Left lung (tissue), 10 donors: Measurements from ENCODE around the gene FNBP1L. TPM values are rescaled to one million over a fixed set of nuclear protein-coding genes. Genes with fewer than 3 reads are reported as not detected.

ENCODE experiments used
- ATAC-seq: fragments of 200-7000 bp; cut with Tn5 transposase; one replicate; pipeline ENCODE4 v1.9.1; 2020; ENCODE audit warnings: moderate library complexity
- DNase-seq, 4 donors: peaks; one replicate each; pipeline ENCODE4 v3.0.0-alpha.2; 2013 to 2020
- H3K27ac ChIP-seq, 2 donors: fragments of 200-600 bp; sonication (generic) in 1 of 2; one replicate each; pipeline versions ENCODE4 v1.5.0 to v1.8.0; 2020 to 2021
- H3K27me3 ChIP-seq, 2 donors: fragments of 200-600 bp; sonication (generic) in 1 of 2; one replicate each; pipeline versions ENCODE4 v1.5.0 to v1.8.0; 2020 to 2021
- H3K36me3 ChIP-seq, 2 donors: fragments of 200-600 bp; sonication (generic) in 1 of 2; one replicate each; pipeline versions ENCODE4 v1.5.0 to v1.8.0; 2020 to 2021
- H3K4me1 ChIP-seq, 2 donors: fragments of 200-600 bp; one replicate each; pipeline ENCODE4 v1.8.0; 2021
- H3K4me3 ChIP-seq, 2 donors: fragments of 200-600 bp; sonication (generic) in 1 of 2; one replicate each; pipeline versions ENCODE4 v1.5.0 to v1.8.0; 2020 to 2021; ENCODE audit warnings: mild to moderate bottlenecking in 1 of 2
- H3K9me3 ChIP-seq, 2 donors: fragments of 200-600 bp; sonication (generic) in 1 of 2; one replicate each; pipeline versions ENCODE4 v1.5.0 to v1.8.0; 2020 to 2021
- intact Hi-C, 2 donors: fragments of 100-400 bp; cut with DNase I; formaldehyde crosslinking; loops; one replicate each; pipeline versions ENCODE4 v1.11.2 to v1.14.2; 2022
- polyA plus RNA-seq, 6 donors: library from polyadenylated mRNA; unstranded; fragments of 120-200 nt; gene quantifications; one replicate each; pipeline ENCODE4 v1.2.1, GENCODE V29; 2013; ENCODE audit not compliant: insufficient read length in 6 of 6
- total RNA-seq, 2 donors: library from RNA; stranded (reverse); fragmentation: NEBNext Ultra II Directional; extraction: Animal tissue kit (Norgen Biotek cat#: 25700); gene quantifications; one replicate each; pipeline ENCODE4 v1.2.1, GENCODE V29; 2021
- TF ChIP-seq, protein P1 (sequence below), 2 donors: fragments of 200-600 bp; sonication (generic) in 1 of 2; IDR thresholded peaks; one replicate each; pipeline versions ENCODE4 v1.5.0 to v1.8.0; 2021; ENCODE audit warnings: antibody characterized with exemption in 2 of 2
- donor health status: DM: no; HTN: yes; CAD: no.
- donor health status: DM: no; HTN: no; CAD: no.

Gene FNBP1L
- total and polyA plus RNA-seq, 8 donors: 26.9 to 126 (median 112) TPM

- no peak for ATAC-seq
- Histone ChIP-seq H3K4me3 (no peak overlapping the region), H3K36me3 (peaks cover 0 to 68% of the 10 kb centered on the region in 2 donors), H3K27me3 (no peaks in the 10 kb centered on the region), H3K27ac (no peak overlapping the region), H3K9me3 (no peaks in the 10 kb centered on the region), H3K4me1 (peaks cover 0 to 4% of the 10 kb centered on the region in 2 donors)
- no peak for DNase-seq
- TF ChIP-seq, protein P1, sequence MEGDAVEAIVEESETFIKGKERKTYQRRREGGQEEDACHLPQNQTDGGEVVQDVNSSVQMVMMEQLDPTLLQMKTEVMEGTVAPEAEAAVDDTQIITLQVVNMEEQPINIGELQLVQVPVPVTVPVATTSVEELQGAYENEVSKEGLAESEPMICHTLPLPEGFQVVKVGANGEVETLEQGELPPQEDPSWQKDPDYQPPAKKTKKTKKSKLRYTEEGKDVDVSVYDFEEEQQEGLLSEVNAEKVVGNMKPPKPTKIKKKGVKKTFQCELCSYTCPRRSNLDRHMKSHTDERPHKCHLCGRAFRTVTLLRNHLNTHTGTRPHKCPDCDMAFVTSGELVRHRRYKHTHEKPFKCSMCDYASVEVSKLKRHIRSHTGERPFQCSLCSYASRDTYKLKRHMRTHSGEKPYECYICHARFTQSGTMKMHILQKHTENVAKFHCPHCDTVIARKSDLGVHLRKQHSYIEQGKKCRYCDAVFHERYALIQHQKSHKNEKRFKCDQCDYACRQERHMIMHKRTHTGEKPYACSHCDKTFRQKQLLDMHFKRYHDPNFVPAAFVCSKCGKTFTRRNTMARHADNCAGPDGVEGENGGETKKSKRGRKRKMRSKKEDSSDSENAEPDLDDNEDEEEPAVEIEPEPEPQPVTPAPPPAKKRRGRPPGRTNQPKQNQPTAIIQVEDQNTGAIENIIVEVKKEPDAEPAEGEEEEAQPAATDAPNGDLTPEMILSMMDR (IDR thresholded peaks at IDR 0.05): no peak
- intact Hi-C loops: no loop called here
These were observed 123.8 kb downstream of the FNBP1L start for GRCh38 chr1:93571623-93572310.

DNA sequence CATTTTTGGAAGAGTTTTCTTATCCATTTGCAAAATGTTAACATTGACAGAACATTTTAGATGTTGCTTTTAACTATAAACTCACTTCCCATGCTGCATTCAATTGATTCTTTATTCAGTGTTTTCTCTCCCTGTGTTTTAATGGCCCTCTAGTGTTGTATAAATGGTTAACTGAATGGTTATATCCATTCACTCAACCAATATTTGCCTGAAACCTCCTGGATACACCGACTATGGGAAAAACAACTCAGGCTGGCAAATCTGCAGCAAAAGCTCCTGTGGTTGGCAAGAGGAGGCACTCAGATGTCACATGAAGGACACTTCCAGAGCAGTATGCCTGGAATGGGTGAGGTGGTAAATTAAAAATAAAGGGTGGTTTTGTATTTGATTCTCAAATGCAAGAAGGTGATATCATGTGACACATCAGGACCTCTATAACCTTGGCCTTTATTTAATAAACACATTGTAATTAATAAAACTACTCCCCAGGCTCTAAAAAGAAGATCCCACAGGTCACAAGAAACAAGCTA is 126.1 kb downstream of the FNBP1L start:
- intact Hi-C loops: no loop called here
- TF ChIP-seq, protein P1 (IDR thresholded peaks at IDR 0.05): no peak
- H3K4me3 ChIP-seq: no peak overlapping the region
- no peaks in the 10 kb centered on the region for H3K4me1 ChIP-seq
- DNase-seq (no peak), ATAC-seq (no peak)
- H3K9me3 ChIP-seq: no peaks in the 10 kb centered on the region
- H3K36me3 ChIP-seq: peaks cover 0 to 59% of the 10 kb centered on the region in 2 donors
- peak overlapping the region in 1 of 2 donors; percentile 4 for H3K27ac ChIP-seq
- no peaks in the 10 kb centered on the region for H3K27me3 ChIP-seq

DNA sequence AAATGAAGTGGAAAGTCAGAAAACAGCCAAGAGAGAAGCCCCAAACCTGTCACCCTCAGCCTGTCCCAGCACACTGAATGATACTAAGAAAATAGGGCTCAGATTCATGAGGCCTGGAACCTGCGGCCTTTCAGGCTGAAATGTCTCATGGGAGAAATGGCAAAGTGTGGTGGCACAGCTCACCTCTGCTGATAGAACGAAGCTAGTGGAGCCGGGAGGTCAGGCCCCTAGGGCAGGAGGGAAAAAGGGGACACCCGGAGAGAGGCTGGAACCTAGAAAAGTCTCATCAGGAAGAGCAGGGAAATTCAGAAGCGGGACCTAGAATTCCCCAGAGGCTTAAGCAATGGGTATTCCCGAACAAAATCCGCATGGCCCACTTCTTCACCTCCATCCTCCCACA is 126.6 kb downstream of the FNBP1L start:
- peaks cover 0 to 62% of the 10 kb centered on the region in 2 donors for H3K36me3 ChIP-seq
- intact Hi-C loops: no loop called here
- no peak overlapping the region for H3K27ac ChIP-seq
- TF ChIP-seq, protein P1 (IDR thresholded peaks at IDR 0.05): no peak
- H3K27me3 ChIP-seq: no peaks in the 10 kb centered on the region
- H3K9me3 ChIP-seq: no peaks in the 10 kb centered on the region
- no peak for DNase-seq
- no peak overlapping the region for H3K4me3 ChIP-seq
- peaks cover 0 to 1% of the 10 kb centered on the region in 2 donors for H3K4me1 ChIP-seq
- ATAC-seq: no peak

DNA sequence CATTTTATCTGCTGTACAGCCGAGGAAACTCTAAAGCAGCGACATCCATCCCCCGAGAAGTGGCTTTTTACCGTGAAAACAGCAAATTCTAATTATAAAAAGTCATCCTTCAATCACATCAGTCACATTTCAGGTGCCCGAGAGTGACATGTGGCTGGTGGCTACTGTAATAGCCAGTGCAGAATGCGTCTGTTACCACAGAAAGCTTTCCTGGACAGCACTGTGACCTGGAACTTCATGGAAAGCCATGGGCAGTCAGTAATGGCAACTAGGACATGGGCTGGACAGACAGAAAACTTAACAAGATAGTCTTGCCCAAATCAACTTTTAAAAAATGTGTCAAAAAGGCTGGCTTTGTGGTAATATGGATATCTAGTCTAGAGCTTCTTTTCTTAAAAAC is 127.1 kb downstream of the FNBP1L start:
- ATAC-seq (no peak), DNase-seq (no peak)
- peaks cover 0 to 59% of the 10 kb centered on the region in 2 donors for H3K36me3 ChIP-seq
- H3K9me3 ChIP-seq: no peaks in the 10 kb centered on the region
- TF ChIP-seq, protein P1 (IDR thresholded peaks at IDR 0.05): no peak
- H3K4me1 ChIP-seq: peaks cover 0 to 6% of the 10 kb centered on the region in 2 donors
- no peak overlapping the region for H3K4me3 ChIP-seq
- no peaks in the 10 kb centered on the region for H3K27me3 ChIP-seq
- no peak overlapping the region for H3K27ac ChIP-seq
- intact Hi-C loops: no loop called here

DNA sequence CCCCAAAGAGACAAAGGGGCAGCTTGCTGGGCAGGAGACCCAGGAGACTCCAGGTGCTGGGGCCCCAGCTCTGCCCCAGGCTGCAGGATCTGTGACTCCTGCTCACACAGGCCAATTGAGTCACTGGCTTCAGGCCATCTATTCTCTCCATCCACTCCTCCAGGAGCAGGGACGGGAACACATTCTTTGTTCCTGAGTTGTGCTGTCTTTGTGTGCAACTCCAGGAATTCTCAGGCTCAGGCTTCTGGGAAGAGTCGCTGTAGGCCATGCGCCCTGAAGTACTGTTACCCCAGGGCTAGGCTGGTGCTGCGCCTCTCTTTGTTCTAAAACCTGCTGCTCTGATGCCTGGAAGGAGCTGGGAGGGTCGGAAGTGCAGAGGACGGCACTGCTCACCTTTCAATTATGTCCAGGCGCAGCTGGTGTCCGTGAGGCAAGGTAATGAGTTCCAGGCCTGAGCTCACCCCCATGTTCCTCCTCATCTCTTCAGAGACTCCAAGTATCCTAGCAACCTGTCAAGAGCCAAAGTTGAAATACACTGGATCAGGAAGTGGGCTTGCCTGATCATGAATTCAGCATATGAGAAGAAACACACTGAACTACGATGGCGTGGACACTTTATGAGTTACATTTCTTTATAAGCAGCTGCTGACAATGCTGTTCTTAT is 127.8 kb downstream of the FNBP1L start:
- H3K27ac ChIP-seq: no peak overlapping the region
- peaks cover 0 to 6% of the 10 kb centered on the region in 2 donors for H3K4me1 ChIP-seq
- intact Hi-C loops: no loop called here
- TF ChIP-seq, protein P1 (IDR thresholded peaks at IDR 0.05): no peak
- H3K4me3 ChIP-seq: no peak overlapping the region
- DNase-seq: no peak
- ATAC-seq: no peak
- H3K9me3 ChIP-seq: no peaks in the 10 kb centered on the region
- no peaks in the 10 kb centered on the region for H3K27me3 ChIP-seq
- H3K36me3 ChIP-seq: peaks cover 0 to 55% of the 10 kb centered on the region in 2 donors
